HG03064 (cell line): Measurements from ENCODE around the gene BRF1.

Experiments used
- ATAC-seq: cut with Tn5 transposase; IDR thresholded peaks from one replicate; pipeline ENCODE4 v1.9.1; 2021; ENCODE audit warnings: low read depth; ENCODE audit not compliant: unreplicated experiment

The BRF1 gene

GRCh38 chr14:105165761-105166485 lies 134.9 kb downstream of the BRF1 start:
- ATAC-seq, result no peak

GRCh38 chr14:105165134-105165704 lies 135.6 kb downstream of the BRF1 start:
- no peak for ATAC-seq

DNA sequence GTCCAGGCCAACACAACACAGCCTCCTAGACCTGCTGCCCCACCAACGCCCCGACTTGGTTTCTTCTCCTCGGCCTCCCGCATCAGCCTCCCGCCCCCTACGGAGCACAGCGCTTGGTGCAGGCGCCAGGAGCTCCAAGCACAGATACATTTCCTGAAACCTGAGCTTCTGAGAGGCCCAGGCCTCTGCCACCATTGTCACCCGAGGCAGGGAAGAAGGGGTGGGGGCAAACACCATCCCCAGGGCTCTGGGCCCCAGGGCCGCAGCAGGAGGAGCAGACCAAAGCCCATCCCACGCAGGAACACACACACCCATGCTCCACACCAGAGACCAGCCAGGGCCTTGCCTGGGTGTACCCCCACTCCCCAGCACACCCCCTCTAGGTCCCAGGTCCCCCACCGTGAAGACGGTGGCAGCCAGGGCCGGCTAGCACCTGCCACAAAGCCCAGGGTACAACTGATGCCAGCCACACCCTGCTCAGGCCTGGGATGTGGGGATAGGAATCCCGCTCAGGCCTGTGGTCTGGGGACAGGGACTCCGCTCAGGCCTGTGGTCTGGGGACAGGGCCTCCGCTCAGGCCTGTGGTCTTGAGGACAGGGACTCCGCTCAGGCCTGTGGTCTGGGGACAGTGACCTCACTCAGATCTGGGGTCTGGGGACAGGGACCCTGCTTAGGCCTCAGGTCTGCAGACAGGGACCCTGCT lies 137.6 kb downstream of the BRF1 start:
- ATAC-seq, result no peak

DNA sequence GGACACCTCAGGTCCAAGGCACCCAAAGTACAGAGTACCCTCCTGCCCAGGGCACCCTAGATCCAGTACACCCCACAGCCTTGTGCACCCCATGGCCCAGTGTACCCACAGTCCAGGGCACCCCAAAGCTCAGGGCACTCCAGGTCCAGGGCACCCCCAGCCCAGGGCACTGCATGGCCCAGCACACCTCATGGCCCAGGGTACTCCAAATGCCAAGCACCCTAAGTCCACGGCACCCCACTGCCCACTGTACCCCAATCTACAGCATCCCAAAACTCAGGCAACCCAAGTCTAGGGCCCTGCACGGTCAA lies 138.2 kb downstream of the BRF1 start:
- ATAC-seq, result no peak

GRCh38 chr14:105161964-105162668 lies 138.7 kb downstream of the BRF1 start:
- no peak for ATAC-seq

DNA sequence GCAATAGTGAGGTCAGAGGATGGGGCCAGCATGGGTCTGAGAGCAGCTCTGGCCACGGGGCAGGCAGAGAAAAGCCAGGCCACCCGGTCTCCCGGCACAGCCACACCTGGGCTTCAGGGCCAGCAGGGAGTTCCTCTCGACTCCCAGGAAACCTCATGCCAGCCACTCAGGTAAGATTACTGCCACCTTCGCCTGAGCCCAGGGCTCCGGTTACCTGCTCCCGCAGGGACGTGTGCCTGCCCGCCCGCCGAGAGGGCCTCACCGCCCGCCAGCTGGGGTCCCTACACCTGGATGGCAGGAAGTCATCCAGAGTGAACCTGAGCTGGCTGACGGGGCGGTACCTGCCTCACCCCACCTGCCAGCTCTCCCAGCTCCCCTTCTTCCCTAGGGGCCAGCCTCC lies 139.5 kb downstream of the BRF1 start:
- no peak for ATAC-seq

- ATAC-seq, result no peak
Observed at GRCh38 chr14:105160776-105161175, 140.0 kb downstream of the BRF1 start.

DNA sequence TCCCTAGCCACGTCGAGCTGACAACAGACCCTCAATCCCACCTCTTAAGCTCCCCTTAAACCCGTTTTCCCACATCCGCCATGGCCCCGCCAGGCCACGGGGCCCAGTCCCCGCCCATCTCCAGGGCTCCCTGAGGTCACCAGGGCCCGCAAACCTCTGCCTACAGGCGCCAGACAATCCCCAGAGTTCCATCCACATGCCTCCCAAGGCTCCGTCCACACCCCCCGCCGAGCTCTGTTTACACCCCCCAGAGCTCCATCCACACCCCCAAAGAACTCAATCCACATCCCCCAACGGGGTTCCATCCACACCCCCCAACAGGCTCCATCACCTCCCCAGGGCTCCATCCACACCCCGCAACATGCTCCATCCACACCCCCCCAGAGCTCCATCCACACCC lies 141.5 kb downstream of the BRF1 start:
- no peak for ATAC-seq
